GM23338 (cell line): ENCODE measurements around the gene SMIM41. TPM values are rescaled to one million over a fixed set of nuclear protein-coding genes. Genes with fewer than 3 reads are reported as not detected.

Experiments
- ATAC-seq: fragments of 200-7000 bp; cut with Tn5 transposase; 3 replicates; pipeline ENCODE4 v1.9.1; 2020
- DNase-seq: peaks from one replicate; pipeline ENCODE4 v3.0.0-alpha.2; 2015; ENCODE audit warnings: low spot score
- H2AFZ ChIP-seq: fragments of 200-600 bp; sonication (generic); 2 replicates; pipeline ENCODE4 v1.8.0; 2016; ENCODE audit warnings: antibody characterized with exemption, mild to moderate bottlenecking, moderate library complexity
- H3F3A ChIP-seq: fragments of 200-600 bp; sonication (generic); replicated peaks from 2 replicates; pipeline ENCODE4 v1.8.0; 2017; ENCODE audit warnings: antibody characterized with exemption, mixed run types, low read depth
- H3K27ac ChIP-seq: fragments of 200-600 bp; sonication (generic); 2 replicates; pipeline ENCODE4 v1.6.1; 2016; ENCODE audit warnings: low read depth
- H3K27me3 ChIP-seq: fragments of 200-600 bp; sonication (generic); 2 replicates; pipeline ENCODE4 v1.8.0; 2016; ENCODE audit warnings: mild to moderate bottlenecking, mixed run types, moderate library complexity; ENCODE audit not compliant: insufficient read depth
- H3K36me3 ChIP-seq: fragments of 200-600 bp; sonication (generic); 2 replicates; pipeline ENCODE4 v1.8.0; 2016; ENCODE audit warnings: mild to moderate bottlenecking; ENCODE audit not compliant: insufficient read depth
- H3K4me1 ChIP-seq: fragments of 200-600 bp; sonication (generic); 2 replicates; pipeline ENCODE4 v1.8.0; 2016; ENCODE audit warnings: mild to moderate bottlenecking, moderate library complexity; ENCODE audit not compliant: insufficient read depth
- H3K4me2 ChIP-seq: fragments of 200-600 bp; sonication (generic); 2 replicates; pipeline ENCODE4 v1.7.1; 2017; ENCODE audit warnings: mixed run types
- H3K4me3 ChIP-seq: fragments of 200-600 bp; sonication (generic); 2 replicates; pipeline ENCODE4 v1.6.1; 2016; ENCODE audit warnings: mixed run types
- H3K79me2 ChIP-seq: fragments of 200-600 bp; sonication (generic); replicated peaks from 2 replicates; pipeline ENCODE4 v1.8.0; 2017; ENCODE audit warnings: mild to moderate bottlenecking; ENCODE audit not compliant: insufficient read depth
- H3K9me2 ChIP-seq: fragments of 200-600 bp; sonication (generic); 2 replicates; pipeline ENCODE4 v1.8.0; 2017; ENCODE audit not compliant: insufficient read depth
- H4K20me1 ChIP-seq: fragments of 200-600 bp; sonication (generic); replicated peaks from 2 replicates; pipeline ENCODE4 v1.8.0; 2017; ENCODE audit warnings: mild to moderate bottlenecking; ENCODE audit not compliant: insufficient read depth
- H3K27ac Mint-ChIP-seq: 2 replicates; pipeline ENCODE4 v1.8.0; 2020; ENCODE audit warnings: inconsistent platforms, mild to moderate bottlenecking, moderate library complexity, mixed read lengths
- H3K27me3 Mint-ChIP-seq: 3 replicates; pipeline ENCODE4 v1.8.0; 2022; ENCODE audit warnings: low read depth, mild to moderate bottlenecking, moderate library complexity, mixed read lengths, inconsistent platforms; ENCODE audit not compliant: insufficient read depth, poor library complexity
- H3K36me3 Mint-ChIP-seq: 3 replicates; pipeline ENCODE4 v1.8.0; 2021; ENCODE audit warnings: low read depth, mild to moderate bottlenecking, inconsistent platforms, moderate library complexity, mixed read lengths
- H3K4me1 Mint-ChIP-seq: 3 replicates; pipeline ENCODE4 v1.8.0; 2020; ENCODE audit warnings: mild to moderate bottlenecking, inconsistent platforms, mixed read lengths
- H3K4me3 Mint-ChIP-seq: 3 replicates; pipeline ENCODE4 v1.8.0; 2021; ENCODE audit warnings: moderate library complexity, mild to moderate bottlenecking, inconsistent platforms, mixed read lengths
- H3K9me3 Mint-ChIP-seq: 3 replicates; pipeline ENCODE4 v1.8.0; 2020; ENCODE audit warnings: moderate library complexity, mild to moderate bottlenecking, inconsistent platforms, mixed read lengths
- EZH2 ChIP-seq: fragments of 200-600 bp; sonication (generic); IDR thresholded peaks from one replicate; pipeline ENCODE4 v1.8.0; 2017; ENCODE audit warnings: antibody characterized with exemption, mild to moderate bottlenecking, low read depth; ENCODE audit not compliant: unreplicated experiment
- REST ChIP-seq: IDR thresholded peaks from one replicate; pipeline ENCODE4 v1.6.1; 2018; ENCODE audit warnings: antibody characterized with exemption; ENCODE audit not compliant: unreplicated experiment
- ZNF114 ChIP-seq: fragments of 250-450 bp; sonication (Bioruptor Pico); IDR thresholded peaks from 2 replicates; pipeline ENCODE4 v1.5.0; 2020; ENCODE audit warnings: mild to moderate bottlenecking, moderate library complexity
- ZNF462 ChIP-seq: fragments of 250-450 bp; sonication (Bioruptor Pico); IDR thresholded peaks from 2 replicates; pipeline ENCODE4 v1.5.0; 2020; ENCODE audit warnings: mild to moderate bottlenecking, moderate library complexity
- polyA plus RNA-seq: library from polyadenylated mRNA; unstranded; fragments of >200 nt; fragmentation: Nextera tagmentation; extraction: Ambion mirVana; gene quantifications from 2 replicates; pipeline ENCODE4 v1.2.1, GENCODE V29; 2016
- total RNA-seq: library from RNA; depleted of rRNA; stranded (reverse); fragments of >200 nt; shearing (Covaris generic); gene quantifications from 2 replicates; pipeline ENCODE4 v1.2.3, GENCODE V29; 2014

SMIM41 gene
- total and polyA plus RNA-seq, 2 experiments from 2014 or later = 0.66 TPM

GRCh38 chr12:52081263-52081733 is 1.8 kb downstream of the SMIM41 start (continued):
- TF ChIP-seq ZNF462 (CRISPR knock-in tag) (no peak), EZH2 (no peak)

GRCh38 chr12:52082026-52082668 is 2.6 kb downstream of the SMIM41 start:
- Histone ChIP-seq H3K9me2 (no peaks in the 10 kb centered on the region), H3K36me3 (no peaks in the 10 kb centered on the region), H3K4me3 (peak overlapping the region; percentile 26), H4K20me1 (peaks cover 5% of the 10 kb centered on the region; the same call in 1 of the 2 replicates), H3F3A (0 out of 2 replicates have a peak, but pooled peaks cover 11% of the 10 kb centered on the region), H3K27me3 (peaks cover 12% of the 10 kb centered on the region; the same call in 1 of the 2 replicates), H3K27ac (no peak overlapping the region), H3K4me1 (peaks cover 41% of the 10 kb centered on the region; the same call in 1 of the 2 replicates), H3K79me2 (no peaks in the 10 kb centered on the region), H2AFZ (no peak overlapping the region), H3K4me2 (peak overlapping the region; percentile 64)
- ATAC-seq (no peak), DNase-seq (peak; percentile 43)
- Mint-ChIP-seq H3K4me3 (peak overlapping the region; percentile 30; the same call in 2 of the 3 replicates), H3K9me3 (no peaks in the 10 kb centered on the region), H3K4me1 (peaks cover 38% of the 10 kb centered on the region), H3K36me3 (peaks cover 17% of the 10 kb centered on the region), H3K27ac (0 out of 2 replicates have a peak overlapping the region, but pooled peaks have one; percentile 40), H3K27me3 (peaks cover 11% of the 10 kb centered on the region)
- TF ChIP-seq ZNF462 (CRISPR knock-in tag) (no peak), ZNF114 (CRISPR knock-in tag) (no peak), REST (no peak)
